DOHH2 (cell line): ENCODE results near the gene CTNNA2.

Experiments
- EZH2phosphoT487 ChIP-seq: fragments of 200-600 bp; sonication (generic); IDR thresholded peaks from 2 replicates; pipeline ENCODE4 v1.6.1; 2017; ENCODE audit warnings: borderline replicate concordance, mild to moderate bottlenecking, antibody characterized with exemption, low read length, moderate library complexity, mixed read lengths
- TF ChIP-seq, protein P1 (sequence below): fragments of 200-600 bp; sonication (generic); IDR thresholded peaks from one replicate; pipeline ENCODE4 v1.5.1; 2014; ENCODE audit warnings: antibody characterized with exemption, mild to moderate bottlenecking, low read depth, low read length; ENCODE audit not compliant: poor library complexity, severe bottlenecking

DNA sequence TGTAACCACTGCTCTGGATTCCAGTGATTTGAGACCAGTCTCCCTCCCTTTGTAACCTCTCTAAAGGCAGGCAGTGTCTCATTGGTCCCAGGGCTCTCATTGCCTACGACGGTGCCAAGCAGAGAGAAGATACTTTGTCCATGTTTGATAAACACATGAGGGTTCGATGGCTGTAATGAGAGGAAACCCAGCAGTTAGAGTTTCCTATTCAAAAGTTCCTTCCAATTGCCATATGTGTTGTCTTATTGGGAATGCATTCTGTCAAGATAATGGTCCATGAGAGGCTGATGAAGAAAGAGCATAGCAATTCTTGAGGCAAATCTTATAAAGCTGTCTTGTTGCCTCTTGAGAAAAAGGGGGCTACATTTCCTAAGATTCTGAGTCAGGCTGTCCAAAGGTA lies 499.2 kb downstream of the CTNNA2 start:
- TF ChIP-seq, protein P1, sequence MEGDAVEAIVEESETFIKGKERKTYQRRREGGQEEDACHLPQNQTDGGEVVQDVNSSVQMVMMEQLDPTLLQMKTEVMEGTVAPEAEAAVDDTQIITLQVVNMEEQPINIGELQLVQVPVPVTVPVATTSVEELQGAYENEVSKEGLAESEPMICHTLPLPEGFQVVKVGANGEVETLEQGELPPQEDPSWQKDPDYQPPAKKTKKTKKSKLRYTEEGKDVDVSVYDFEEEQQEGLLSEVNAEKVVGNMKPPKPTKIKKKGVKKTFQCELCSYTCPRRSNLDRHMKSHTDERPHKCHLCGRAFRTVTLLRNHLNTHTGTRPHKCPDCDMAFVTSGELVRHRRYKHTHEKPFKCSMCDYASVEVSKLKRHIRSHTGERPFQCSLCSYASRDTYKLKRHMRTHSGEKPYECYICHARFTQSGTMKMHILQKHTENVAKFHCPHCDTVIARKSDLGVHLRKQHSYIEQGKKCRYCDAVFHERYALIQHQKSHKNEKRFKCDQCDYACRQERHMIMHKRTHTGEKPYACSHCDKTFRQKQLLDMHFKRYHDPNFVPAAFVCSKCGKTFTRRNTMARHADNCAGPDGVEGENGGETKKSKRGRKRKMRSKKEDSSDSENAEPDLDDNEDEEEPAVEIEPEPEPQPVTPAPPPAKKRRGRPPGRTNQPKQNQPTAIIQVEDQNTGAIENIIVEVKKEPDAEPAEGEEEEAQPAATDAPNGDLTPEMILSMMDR = no peak
- TF ChIP-seq EZH2phosphoT487 = no peak
